GM13976 (cell line): Measurements from ENCODE around the gene YTHDC2.

Source experiments
- DNase-seq: peaks from one replicate; pipeline ENCODE4 v3.0.0; 2012; ENCODE audit warnings: low spot score
- CTCF ChIP-seq: IDR thresholded peaks from 2 replicates; pipeline ENCODE4 v1.5.1; 2012; ENCODE audit warnings: borderline replicate concordance, mild to moderate bottlenecking; ENCODE audit not compliant: insufficient read depth; ENCODE audit errors: extremely low read depth, missing control alignments, control extremely low read depth
- in situ Hi-C: fragments of 300-500 bp; cut with MboI; formaldehyde crosslinking; loops from one replicate; pipeline ENCODE4 v1.12.0; 2022; ENCODE audit warnings: low sequenced_read_pairs, mixed read lengths, inconsistent platforms; ENCODE audit not compliant: unreplicated experiment

Gene YTHDC2

GRCh38 chr5:113546703-113547183 lies 33.2 kb downstream of the YTHDC2 start:
- DNase-seq, result no peak
- in situ Hi-C loops, result no loop called here
- no peak for TF ChIP-seq CTCF

GRCh38 chr5:113548396-113548795 lies 34.9 kb downstream of the YTHDC2 start:
- in situ Hi-C loops, result no loop called here
- DNase-seq, result no peak
- no peak for TF ChIP-seq CTCF

- in situ Hi-C loops, result no loop called here
- DNase-seq, result no peak
- TF ChIP-seq CTCF, result no peak
Measured at GRCh38 chr5:113552137-113552536, 38.6 kb downstream of the YTHDC2 start.

DNA sequence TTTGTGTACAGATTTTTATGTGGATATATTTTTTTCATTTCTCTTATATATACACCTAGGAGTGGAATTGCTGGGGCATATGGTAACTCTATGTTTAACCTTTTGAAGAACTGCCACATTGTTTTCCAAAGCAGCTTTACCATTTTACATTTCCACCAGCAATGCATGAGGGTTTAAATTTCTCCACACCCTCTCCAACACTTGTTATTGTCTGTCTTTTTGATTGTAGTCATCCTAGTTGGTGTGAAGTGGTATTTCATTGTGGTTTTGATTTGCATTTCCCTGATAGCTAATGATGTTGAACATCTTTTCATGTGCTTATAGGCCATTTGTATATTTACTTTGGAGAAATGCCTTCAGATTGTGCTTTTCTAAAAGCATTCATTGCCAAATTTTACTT lies 39.1 kb downstream of the YTHDC2 start:
- TF ChIP-seq CTCF, result no peak
- DNase-seq, result no peak
- in situ Hi-C loops, result no loop called here

GRCh38 chr5:113562828-113563400 lies 49.4 kb downstream of the YTHDC2 start:
- no peak for TF ChIP-seq CTCF
- no peak for DNase-seq
- in situ Hi-C loops, result no loop called here

GRCh38 chr5:113569396-113569795 lies 55.9 kb downstream of the YTHDC2 start:
- in situ Hi-C loops, result no loop called here
- TF ChIP-seq CTCF, result no peak
- DNase-seq, result no peak
